Measurements from ENCODE around the gene CCL28. TPM values are rescaled to one million over a fixed set of nuclear protein-coding genes. Genes with fewer than 3 reads are reported as not detected.

Gene CCL28
- total RNA-seq, 2 donors from 2014 or later, result 4.4 to 6.3 TPM

- H3K4me1 ChIP-seq (replicated peaks), result no peaks in the 10 kb centered on the region
- no peaks in the 10 kb centered on the region for H3K27me3 ChIP-seq (replicated peaks; ENCODE audit: insufficient read depth)
- H3K27ac ChIP-seq, result peak overlapping the region; percentile 71
- no peaks in the 10 kb centered on the region for H3K36me3 ChIP-seq
- intact Hi-C loops (cut with DNase I), result loop anchor here (10.0 kb wide), 2 partner anchors 88 to 492 kb away; partner anchors contain the start of gene TMEM267
- no peaks in the 10 kb centered on the region for H3K9me3 ChIP-seq
- peak overlapping the region; percentile 46 to 49 for H3K4me3 ChIP-seq
- DNase-seq (ENCODE audit: low spot score), result peak; percentile 64
- TF ChIP-seq POLR2A (IDR thresholded peaks at IDR 0.05) (peak; percentile 52), POLR2AphosphoS5 (IDR thresholded peaks at IDR 0.05) (peak; percentile 54)
- TF ChIP-seq, protein P1, sequence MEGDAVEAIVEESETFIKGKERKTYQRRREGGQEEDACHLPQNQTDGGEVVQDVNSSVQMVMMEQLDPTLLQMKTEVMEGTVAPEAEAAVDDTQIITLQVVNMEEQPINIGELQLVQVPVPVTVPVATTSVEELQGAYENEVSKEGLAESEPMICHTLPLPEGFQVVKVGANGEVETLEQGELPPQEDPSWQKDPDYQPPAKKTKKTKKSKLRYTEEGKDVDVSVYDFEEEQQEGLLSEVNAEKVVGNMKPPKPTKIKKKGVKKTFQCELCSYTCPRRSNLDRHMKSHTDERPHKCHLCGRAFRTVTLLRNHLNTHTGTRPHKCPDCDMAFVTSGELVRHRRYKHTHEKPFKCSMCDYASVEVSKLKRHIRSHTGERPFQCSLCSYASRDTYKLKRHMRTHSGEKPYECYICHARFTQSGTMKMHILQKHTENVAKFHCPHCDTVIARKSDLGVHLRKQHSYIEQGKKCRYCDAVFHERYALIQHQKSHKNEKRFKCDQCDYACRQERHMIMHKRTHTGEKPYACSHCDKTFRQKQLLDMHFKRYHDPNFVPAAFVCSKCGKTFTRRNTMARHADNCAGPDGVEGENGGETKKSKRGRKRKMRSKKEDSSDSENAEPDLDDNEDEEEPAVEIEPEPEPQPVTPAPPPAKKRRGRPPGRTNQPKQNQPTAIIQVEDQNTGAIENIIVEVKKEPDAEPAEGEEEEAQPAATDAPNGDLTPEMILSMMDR (IDR thresholded peaks at IDR 0.05), result no peak
- 4% methylated on average over 53 of the region's 53 CpGs for WGBS
These were observed 15.4 kb downstream of the CCL28 start for GRCh38 chr5:43396762-43397304.

GRCh38 chr5:43390471-43390870 lies 21.7 kb downstream of the CCL28 start:
- 95% methylated on average over 1 of the region's 1 CpG for WGBS
- DNase-seq (ENCODE audit: low spot score), result no peak
- TF ChIP-seq POLR2A (IDR thresholded peaks at IDR 0.05), result no peak
- TF ChIP-seq, protein P1 (IDR thresholded peaks at IDR 0.05), result no peak
- TF ChIP-seq POLR2AphosphoS5 (IDR thresholded peaks at IDR 0.05), result no peak
- no peaks in the 10 kb centered on the region for H3K4me1 ChIP-seq (replicated peaks)
- no peak overlapping the region for H3K27ac ChIP-seq
- intact Hi-C loops (cut with DNase I), result loop anchor here (10.0 kb wide), 2 partner anchors 94 to 486 kb away; partner anchors contain the start of gene TMEM267
- no peak overlapping the region for H3K4me3 ChIP-seq
- no peaks in the 10 kb centered on the region for H3K27me3 ChIP-seq (replicated peaks; ENCODE audit: insufficient read depth)
- no peaks in the 10 kb centered on the region for H3K36me3 ChIP-seq
- H3K9me3 ChIP-seq, result no peaks in the 10 kb centered on the region

DNA sequence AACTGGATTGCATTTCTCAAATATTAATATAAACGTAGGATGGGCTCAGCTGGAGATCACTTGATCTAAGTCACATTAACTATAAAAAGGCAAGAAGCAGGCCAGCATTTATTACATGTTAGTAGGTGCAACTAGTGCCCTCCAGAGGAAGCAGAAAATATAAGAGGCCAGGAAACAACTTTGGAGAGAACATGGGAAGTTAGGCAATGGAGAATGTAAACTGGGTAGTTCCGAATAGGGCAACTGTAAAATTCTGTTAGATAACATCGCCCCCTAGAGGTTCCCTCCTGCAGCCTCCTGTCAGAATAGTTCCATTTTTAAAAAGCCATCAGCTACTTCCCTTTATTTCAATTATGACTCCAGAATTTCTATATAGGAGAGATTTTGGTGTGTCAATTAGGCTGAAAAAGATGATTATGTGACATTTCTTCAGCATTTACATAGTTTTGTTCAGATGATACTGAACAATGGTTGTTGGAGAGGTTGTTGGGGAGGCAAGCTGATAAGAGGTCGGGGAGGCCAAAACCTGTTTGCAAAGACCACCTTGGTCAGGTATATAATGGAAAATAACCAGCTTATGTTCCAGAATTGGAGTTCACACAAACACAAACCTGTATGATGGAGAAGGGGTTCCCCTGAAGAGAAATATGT lies 22.4 kb downstream of the CCL28 start:
- H3K4me1 ChIP-seq (replicated peaks), result no peaks in the 10 kb centered on the region
- H3K4me3 ChIP-seq, result no peak overlapping the region
- no peak overlapping the region for H3K27ac ChIP-seq
- no peaks in the 10 kb centered on the region for H3K36me3 ChIP-seq
- H3K27me3 ChIP-seq (replicated peaks; ENCODE audit: insufficient read depth), result no peaks in the 10 kb centered on the region
- TF ChIP-seq POLR2AphosphoS5 (IDR thresholded peaks at IDR 0.05) (peak; percentile 67), POLR2A (IDR thresholded peaks at IDR 0.05) (no peak)
- TF ChIP-seq, protein P1 (IDR thresholded peaks at IDR 0.05), result peak; percentile 50 to 91 (median 82)
- intact Hi-C loops (cut with DNase I), result loop anchor here (5.0 to 10.0 kb wide), 4 partner anchors 85 to 485 kb away; partner anchors contain the start of gene TMEM267
- H3K9me3 ChIP-seq, result no peaks in the 10 kb centered on the region
- WGBS, result 27% methylated on average over 4 of the region's 4 CpGs
- DNase-seq (ENCODE audit: low spot score), result peak; percentile 74

DNA sequence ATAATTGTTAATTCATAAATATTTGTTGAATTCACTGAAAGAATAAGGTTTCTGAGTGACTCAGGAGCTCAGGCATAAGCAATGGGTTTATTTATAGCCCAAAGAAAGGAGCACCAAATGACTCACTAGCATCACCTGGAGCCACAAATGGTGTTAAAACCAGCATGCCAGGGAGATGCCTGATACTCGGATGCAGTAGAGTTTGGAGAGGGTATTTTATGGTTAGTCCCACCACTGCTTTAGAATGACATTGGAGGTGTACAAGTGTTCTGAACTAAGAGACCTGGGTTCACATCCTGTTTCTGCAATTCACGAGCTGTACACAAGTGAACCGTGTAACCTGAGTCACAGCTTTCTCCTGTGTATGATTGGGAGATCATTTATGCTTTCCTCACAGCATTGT lies 25.2 kb downstream of the CCL28 start:
- Histone ChIP-seq H3K4me1 (replicated peaks) (no peaks in the 10 kb centered on the region), H3K27me3 (replicated peaks; ENCODE audit: insufficient read depth) (no peaks in the 10 kb centered on the region), H3K27ac (no peak overlapping the region), H3K36me3 (no peaks in the 10 kb centered on the region), H3K9me3 (no peaks in the 10 kb centered on the region), H3K4me3 (no peak overlapping the region)
- DNase-seq (ENCODE audit: low spot score), result no peak
- intact Hi-C loops (cut with DNase I), result loop anchor here (5.0 to 10.0 kb wide), 2 partner anchors 82 to 280 kb away; no protein-coding TSS in a partner anchor
- 76% methylated on average over 3 of the region's 3 CpGs for WGBS
- TF ChIP-seq POLR2AphosphoS5 (IDR thresholded peaks at IDR 0.05), result no peak
- TF ChIP-seq POLR2A (IDR thresholded peaks at IDR 0.05), result no peak
- TF ChIP-seq, protein P1 (IDR thresholded peaks at IDR 0.05), result no peak

Measured in prostate gland (tissue), 2 donors.